Erythroblast (primary cell): ENCODE measurements around the gene UCP2.

Experiments used
- GATA1 ChIP-seq: IDR thresholded peaks from 2 replicates; pipeline ENCODE4 v1.6.1; 2011; ENCODE audit warnings: low read depth, mild to moderate bottlenecking, control low read depth, low read length, moderate library complexity
- POLR2A ChIP-seq: IDR thresholded peaks from 2 replicates; pipeline ENCODE4 v1.6.1; 2011; ENCODE audit warnings: mild to moderate bottlenecking, low read length

GRCh38 chr11:73949246-73949645 is 33.4 kb downstream of the UCP2 start:
- TF ChIP-seq POLR2A: no peak
- TF ChIP-seq GATA1: no peak
